Measurements from ENCODE around the gene GSTM4. TPM values are rescaled to one million over a fixed set of nuclear protein-coding genes. Genes with fewer than 3 reads are reported as not detected.

The GSTM4 gene
- total and polyA plus RNA-seq, 2 of the 8 experiments (the other 6 are each of a cell fraction or from before 2014, with no cell fraction given) = 11.3 to 31.4 TPM

- no peaks in the 10 kb centered on the region for H3K9me3 ChIP-seq (ENCODE audit: insufficient read depth in 2 of 2, low read depth in 1 of 2, low read length in 1 of 2)
- no peak overlapping the region for H2AFZ ChIP-seq (ENCODE audit: low read length)
- H3K79me2 ChIP-seq (ENCODE audit: control insufficient read depth in 1 of 2, insufficient read depth in 2 of 2, low read length in 2 of 2) = no peaks in the 10 kb centered on the region
- H2BK12ac ChIP-seq (ENCODE audit: low read depth, low read length) = no peak overlapping the region
- POLR2A ChIA-PET (ENCODE audit: partially characterized antibody) = interaction anchor here (1.0 to 1.8 kb wide), 4 partner anchors 9 to 63 kb away, joined by 3 to 6 read pairs (median 6); partner anchors contain the start of genes AMPD2 and GNAI3
- no peaks in the 10 kb centered on the region for H3K23me2 ChIP-seq (ENCODE audit: low read depth, low read length)
- no peak overlapping the region for H3K18ac ChIP-seq (ENCODE audit: extremely low read depth, low read length)
- CTCF ChIA-PET (ENCODE audit: partially characterized antibody) = interaction anchor here (1.0 to 6.8 kb wide), 8 partner anchors 12 to 76 kb away, joined by 3 to 92 read pairs (median 8); partner anchors contain the start of gene GNAI3
- H3K56ac ChIP-seq (replicated peaks; ENCODE audit: insufficient read length, low read depth, low read length) = no peak overlapping the region
- no peak overlapping the region for H2BK20ac ChIP-seq (ENCODE audit: low read length)
- H3K4me3 ChIP-seq (ENCODE audit: extremely low read depth in 1 of 4, insufficient read depth in 2 of 4, low read depth in 3 of 4, low read length in 4 of 4) = no peak overlapping the region
- 92% methylated on average over 13 of the region's 13 CpGs; no CpG with 5 or more reads in 1 of the 2 experiments for WGBS, 2 experiments (ENCODE audit: extremely low coverage in 1 of 2, insufficient coverage in 1 of 2, insufficient read length in 1 of 2, insufficient replicate concordance in 2 of 2, low coverage in 1 of 2, low lambda C conversion rate in 2 of 2, missing lambda C conversion rate in 1 of 2)
- H3K79me1 ChIP-seq (ENCODE audit: low read depth, low read length) = no peaks in the 10 kb centered on the region
- H4K8ac ChIP-seq (ENCODE audit: extremely low read depth, insufficient read depth, low read length) = no peak overlapping the region
- no peak overlapping the region for H3K14ac ChIP-seq (ENCODE audit: insufficient read length)
- H3K36me3 ChIP-seq (ENCODE audit: control insufficient read depth in 2 of 4, insufficient read depth in 4 of 4, low read length in 3 of 4) = no peaks in the 10 kb centered on the region
- no peak overlapping the region for H2BK5ac ChIP-seq (ENCODE audit: low read depth, low read length)
- no peak overlapping the region for H3K23ac ChIP-seq (ENCODE audit: insufficient read length)
- H3K4ac ChIP-seq (replicated peaks; ENCODE audit: insufficient read length, low read depth, low read length) = no peak overlapping the region
- FAIRE-seq = no peak
- H4K20me1 ChIP-seq (replicated peaks in 1 of 2; ENCODE audit: control insufficient read depth in 1 of 2, insufficient read depth in 2 of 2, low read length in 2 of 2) = no peaks in the 10 kb centered on the region
- no peak overlapping the region for H2BK120ac ChIP-seq (replicated peaks; ENCODE audit: low read depth, low read length)
- H4K5ac ChIP-seq (ENCODE audit: insufficient read length, low read depth, low read length) = no peak overlapping the region
- no peak overlapping the region for H3K9ac ChIP-seq (replicated peaks in 1 of 4; ENCODE audit: extremely low read depth in 1 of 4, low read depth in 3 of 4, low read length in 3 of 4)
- H2BK15ac ChIP-seq (ENCODE audit: low read length) = no peak overlapping the region
- no peak overlapping the region for H3K4me2 ChIP-seq (ENCODE audit: insufficient read depth in 1 of 2, low read depth in 2 of 2, low read length in 2 of 2)
- H2AK5ac ChIP-seq (ENCODE audit: low read depth, low read length) = no peak overlapping the region
- no peak overlapping the region for H4K91ac ChIP-seq (replicated peaks; ENCODE audit: insufficient read length, low read length)
- H3K27me3 ChIP-seq (replicated peaks in 1 of 4; ENCODE audit: control insufficient read depth in 3 of 4, extremely low read depth in 1 of 4, insufficient read depth in 3 of 4, low read length in 3 of 4) = no peaks in the 10 kb centered on the region
- H3K4me1 ChIP-seq (replicated peaks in 1 of 4; ENCODE audit: control insufficient read depth in 3 of 4, insufficient read depth in 4 of 4, low read length in 3 of 4) = no peaks in the 10 kb centered on the region
- H3K27ac ChIP-seq (ENCODE audit: low read depth, low read length) = no peak overlapping the region
- DNase-seq (ENCODE audit: low read depth in 1 of 2, low spot score in 2 of 2) = no peak
- TF ChIP-seq E2F6 (IDR thresholded peaks at IDR 0.05) = no peak
- TF ChIP-seq SIX5 (IDR thresholded peaks at IDR 0.05; ENCODE audit: low read depth, low read length) = no peak
- TF ChIP-seq SP1 (IDR thresholded peaks at IDR 0.05; ENCODE audit: low read depth, low read length) = no peak
- no peak for TF ChIP-seq EZH2 (IDR thresholded peaks at IDR 0.05; ENCODE audit: low read depth, low read length, severe bottlenecking)
- no peak for TF ChIP-seq EP300 (IDR thresholded peaks at IDR 0.05; ENCODE audit: borderline replicate concordance in 1 of 2, low read depth in 2 of 2, low read length in 2 of 2)
- no peak for TF ChIP-seq KDM1A (IDR thresholded peaks at IDR 0.05; ENCODE audit: borderline replicate concordance, low read length)
- TF ChIP-seq CTCF (IDR thresholded peaks at IDR 0.05; ENCODE audit: control extremely low read depth in 1 of 3, insufficient read depth in 1 of 3, low read depth in 1 of 3, low read length in 3 of 3) = no peak
These were observed 44.5 kb upstream of the GSTM4 start for GRCh38 chr1:109611308-109611990.
